HepG2 (cell line): ENCODE measurements around the gene USF1. TPM values are rescaled to one million over a fixed set of nuclear protein-coding genes. Genes with fewer than 3 reads are reported as not detected.

ENCODE experiments used
- ATAC-seq: fragments of 200-7000 bp; cut with Tn5 transposase; 3 replicates; pipeline ENCODE4 v1.9.1; 2020; ENCODE audit warnings: mild to moderate bottlenecking, moderate library complexity
- BruUV-seq: library from RNA; stranded (reverse); fragments of 400-500 nt; replicated peaks from 2 replicates; lab custom pipeline; 2021; lab: Mats Ljungman, UMichigan
- CTCF ChIA-PET: fragments of 300-600 bp; formaldehyde crosslinking; extraction: SDS; loops from one replicate; lab custom pipeline; 2021; ENCODE audit warnings: low total read pairs, inconsistent platforms, low intra/inter-chr PET ratio; lab: Yijun Ruan, JAX
- POLR2A ChIA-PET: fragments of 350-600 bp; sonication (Branson Sonifier 250); formaldehyde crosslinking; loops from one replicate; lab custom pipeline; 2020; ENCODE audit warnings: antibody characterized with exemption, inconsistent platforms; lab: Yijun Ruan, JAX
- DNase-seq: peaks from one replicate; pipeline ENCODE4 v3.0.0-alpha.2; 2015; ENCODE audit warnings: low spot score
- FAIRE-seq: peaks from 3 replicates; lab custom pipeline; 2011; peaks lifted over from hg19 to GRCh38; lab: Jason Lieb, UNC
- H2AFZ ChIP-seq: one replicate; pipeline ENCODE4 v1.6.1; 2011; ENCODE audit warnings: low read length, inconsistent platforms
- H3K27ac ChIP-seq: fragments of 300-600 bp; 3 replicates; pipeline ENCODE4 v1.8.0; 2011; ENCODE audit warnings: mixed run types, mild to moderate bottlenecking, mixed read lengths, low read length, inconsistent platforms; ENCODE audit not compliant: insufficient read depth; ENCODE audit errors: extremely low read length
- H3K27me3 ChIP-seq, 2 experiments: fragments of 200-600 bp in 1 of 2; 2 replicates in 1 of 2; 3 replicates in 1 of 2; pipeline versions ENCODE4 v1.6.0 to v1.8.0; 2011; ENCODE audit warnings: low read length in 2 of 2, mild to moderate bottlenecking in 2 of 2, moderate library complexity in 2 of 2, inconsistent platforms in 1 of 2; ENCODE audit not compliant: insufficient read depth in 2 of 2, control insufficient read depth in 1 of 2
- H3K36me3 ChIP-seq, 2 experiments: fragments of 200-600 bp in 1 of 2; replicated peaks in 1 of 2; 2 replicates in 1 of 2; 3 replicates in 1 of 2; pipeline versions ENCODE4 v1.5.1 to v1.8.0; 2011; ENCODE audit warnings: low read length in 2 of 2, inconsistent platforms in 1 of 2; ENCODE audit not compliant: insufficient read depth in 2 of 2, control insufficient read depth in 1 of 2
- H3K4me1 ChIP-seq: 2 replicates; pipeline ENCODE4 v1.5.1; 2012; ENCODE audit warnings: low read length, inconsistent platforms; ENCODE audit not compliant: insufficient read depth
- H3K4me2 ChIP-seq: 2 replicates; pipeline ENCODE4 v1.6.0; 2011; ENCODE audit warnings: low read depth, low read length, inconsistent platforms
- H3K4me3 ChIP-seq, 3 experiments: fragments of 200-600 bp in 1 of 3; sonication (generic), shearing (Covaris generic) in 1 of 3; replicated peaks in 1 of 3; 2 replicates each; pipeline ENCODE4 v1.5.1; 2011 to 2016; ENCODE audit warnings: low read length in 3 of 3, inconsistent platforms in 2 of 3, low read depth in 2 of 3, mild to moderate bottlenecking in 2 of 3, control low read depth in 1 of 3, mixed read lengths in 1 of 3; ENCODE audit not compliant: insufficient read depth in 1 of 3
- H3K79me2 ChIP-seq: one replicate; pipeline ENCODE4 v1.6.1; 2011; ENCODE audit warnings: low read length, inconsistent platforms; ENCODE audit not compliant: insufficient read depth
- H3K9ac ChIP-seq: 2 replicates; pipeline ENCODE4 v1.6.0; 2011; ENCODE audit warnings: mild to moderate bottlenecking, low read depth, low read length, inconsistent platforms; ENCODE audit not compliant: insufficient read depth
- H3K9me3 ChIP-seq: 2 replicates; pipeline ENCODE4 v1.5.1; 2012; ENCODE audit warnings: mild to moderate bottlenecking, low read length
- H4K20me1 ChIP-seq: 2 replicates; pipeline ENCODE4 v1.6.0; 2011; ENCODE audit warnings: inconsistent platforms, mild to moderate bottlenecking, low read length, moderate library complexity; ENCODE audit not compliant: insufficient read depth
- HMG20A ChIP-seq: IDR thresholded peaks from 2 replicates; pipeline ENCODE4 v1.6.1; 2016; ENCODE audit warnings: borderline replicate concordance
- ZNF629 ChIP-seq: sonication (generic); formaldehyde crosslinking; conservative IDR thresholded peaks from 2 replicates; pipeline ENCODE4 v1.5.0; 2020; ENCODE audit warnings: missing genetic modification reagents
- ZNF775 ChIP-seq: sonication (generic); formaldehyde crosslinking; IDR thresholded peaks from 2 replicates; pipeline ENCODE4 v1.4.0; 2020; ENCODE audit warnings: missing genetic modification reagents, mild to moderate bottlenecking, moderate library complexity, borderline replicate concordance
- ZSCAN25 ChIP-seq: sonication (generic); formaldehyde crosslinking; IDR thresholded peaks from 2 replicates; pipeline ENCODE4 v1.8.0; 2022; ENCODE audit warnings: mild to moderate bottlenecking, missing genetic modification reagents
- ZSCAN9 ChIP-seq: IDR thresholded peaks from 2 replicates; pipeline ENCODE4 v1.6.1; 2016; ENCODE audit warnings: borderline replicate concordance
- WGBS: methylation state at CpG from one replicate; pipeline ENCODE4 v1.1.6; 2017; ENCODE audit warnings: low lambda C conversion rate; 5-methylcytosine and 5-hydroxymethylcytosine counted together
- in situ Hi-C: cut with HindIII; loops from 2 replicates; pipeline ENCODE4 v1.10.0; 2017; ENCODE audit warnings: low pct_unique_long_range_greater_than_20kb; ENCODE audit not compliant: extremely low pct_ligation_motif_present
- intact Hi-C: fragments of 100-400 bp; cut with micrococcal nuclease; formaldehyde crosslinking; loops from one replicate; pipeline ENCODE4 v1.10.0; 2022; ENCODE audit not compliant: unreplicated experiment
- polyA plus RNA-seq, 8 experiments: library from polyadenylated mRNA; depleted of rRNA in 3 of 8; stranded (reverse) in 7 of 8; unstranded in 1 of 8; fragments of >200 nt; fragmentation: Illumina TruSeq in 4 of 8; extraction: Trizol in 4 of 8; gene quantifications; 2 replicates each; pipeline versions ENCODE4 v1.2.1 to v1.2.3, GENCODE V29; 2011 to 2016; ENCODE audit warnings: low read depth in 4 of 8, missing spikeins in 1 of 8, mixed read lengths in 1 of 8; ENCODE audit not compliant: insufficient read depth in 1 of 8
- total RNA-seq, 5 experiments: library from RNA; depleted of rRNA; stranded (reverse); fragments of >200 nt; fragmentation: Illumina TruSeq; extraction: Trizol; gene quantifications; 2 replicates each; pipeline ENCODE4 v1.2.3, GENCODE V29; 2016; ENCODE audit warnings: low read depth in 1 of 5

Gene USF1
- total and polyA plus RNA-seq, 2 of the 13 experiments (the other 11 are each of a cell fraction or from before 2014, with no cell fraction given) = 26.9 to 39.4 TPM

DNA sequence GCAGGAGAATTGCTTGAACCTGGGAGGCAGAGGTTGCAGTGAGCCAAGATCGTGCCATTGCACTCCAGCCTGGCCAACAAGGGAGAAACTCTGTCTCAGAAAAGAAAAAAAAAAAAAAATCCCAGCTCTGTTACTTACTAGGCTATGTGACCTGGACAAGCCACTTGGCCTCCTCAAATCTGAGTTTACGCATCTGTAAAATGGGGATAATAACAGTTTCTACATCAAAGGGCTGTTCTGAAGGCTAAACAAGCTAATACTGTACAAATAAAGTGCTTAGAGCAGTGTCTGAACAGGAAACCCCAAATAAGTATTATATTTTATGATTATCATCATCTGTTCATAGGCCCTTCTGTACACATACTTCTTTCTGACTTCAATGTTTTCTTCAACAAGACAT lies 38.4 kb downstream of the USF1 start:
- intact Hi-C loops = no loop called here
- no peak for ATAC-seq
- ChIA-PET CTCF (no interaction called here), POLR2A (interaction anchor here (0.8 to 1.5 kb wide), 2 partner anchors 13 to 39 kb away, joined by 4 to 5 read pairs; partner anchors contain the start of genes F11R and USF1)
- Histone ChIP-seq H3K4me2 (no peak overlapping the region), H3K9ac (no peak overlapping the region), H3K79me2 (peaks cover 50% of the 10 kb centered on the region), H3K27me3 (no peaks in the 10 kb centered on the region), H3K4me1 (peaks cover 10% of the 10 kb centered on the region; the same call in 1 of the 2 replicates), H4K20me1 (no peaks in the 10 kb centered on the region), H3K36me3 (peaks cover 0 to 4% of the 10 kb centered on the region in 2 experiments; a peak in 1 of 5 replicates), H2AFZ (no peak overlapping the region), H3K4me3 (no peak overlapping the region), H3K27ac (no peak overlapping the region), H3K9me3 (no peaks in the 10 kb centered on the region)
- 98% methylated on average over 2 of the region's 2 CpGs for WGBS
- no peak for DNase-seq
- no TSS peak for BruUV-seq
- no peak for TF ChIP-seq ZSCAN25 (CRISPR knock-in tag)
- peak; percentile 60 for TF ChIP-seq ZNF629 (CRISPR knock-in tag)
- no peak for TF ChIP-seq ZSCAN9
- no peak for FAIRE-seq
- in situ Hi-C loops = no loop called here

DNA sequence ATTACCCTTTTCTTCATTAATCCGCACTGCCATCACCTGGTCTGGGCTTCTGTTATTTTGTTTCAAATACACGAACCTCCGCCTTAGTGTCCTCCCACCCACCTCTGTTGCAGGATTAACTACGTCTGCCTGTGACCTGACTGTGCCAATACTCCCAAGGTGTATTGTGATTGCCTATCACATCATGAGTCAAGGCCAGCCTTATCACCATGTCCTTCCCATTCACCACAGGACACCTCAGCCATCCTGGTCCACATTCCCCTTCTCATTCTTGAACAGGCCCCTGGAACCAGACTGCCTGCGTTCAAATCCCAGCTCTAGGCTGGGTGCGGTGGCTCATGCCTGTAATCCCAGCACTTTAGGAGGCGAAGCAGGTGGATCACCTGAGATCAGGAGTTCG lies 39.2 kb downstream of the USF1 start:
- H3K36me3 ChIP-seq = peaks cover 0 to 7% of the 10 kb centered on the region in 2 experiments; a peak in 3 of 5 replicates
- in situ Hi-C loops = no loop called here
- no peaks in the 10 kb centered on the region for H3K27me3 ChIP-seq
- H4K20me1 ChIP-seq = no peaks in the 10 kb centered on the region
- FAIRE-seq (no peak), ATAC-seq (no peak)
- H3K9me3 ChIP-seq = no peaks in the 10 kb centered on the region
- BruUV-seq = no TSS peak
- peaks cover 4% of the 10 kb centered on the region; the same call in 1 of the 2 replicates for H3K4me1 ChIP-seq
- 98% methylated on average over 8 of the region's 8 CpGs for WGBS
- no peak overlapping the region for H3K4me3 ChIP-seq
- H3K4me2 ChIP-seq = no peak overlapping the region
- peaks cover 42% of the 10 kb centered on the region for H3K79me2 ChIP-seq
- TF ChIP-seq HMG20A (CRISPR knock-in tag) (no peak), ZNF775 (CRISPR knock-in tag) (no peak)
- TF ChIP-seq, all 625 proteins: peak for 0
- H3K9ac ChIP-seq = no peak overlapping the region
- POLR2A ChIA-PET = interaction anchor here (0.8 to 1.5 kb wide), 2 partner anchors 14 to 40 kb away, joined by 4 to 5 read pairs; partner anchors contain the start of genes F11R and USF1
- no peak overlapping the region for H3K27ac ChIP-seq
- intact Hi-C loops = no loop called here
- CTCF ChIA-PET = no interaction called here
- no peak overlapping the region for H2AFZ ChIP-seq
- DNase-seq = no peak
